OCI-LY7 (cell line): Measurements from ENCODE around the gene SH3PXD2A.

ENCODE experiments used
- EZH2phosphoT487 ChIP-seq: fragments of 200-600 bp; sonication (generic); IDR thresholded peaks from 2 replicates; pipeline ENCODE4 v1.6.1; 2018; ENCODE audit warnings: low read depth, borderline replicate concordance, mild to moderate bottlenecking, mixed run types, antibody characterized with exemption, low read length, moderate library complexity, mixed read lengths
- TF ChIP-seq, protein P1 (sequence below): fragments of 200-600 bp; sonication (generic); conservative IDR thresholded peaks from 2 replicates; pipeline ENCODE4 v1.5.1; 2014; ENCODE audit warnings: mild to moderate bottlenecking, antibody characterized with exemption, low read length, moderate library complexity, mixed read lengths

DNA sequence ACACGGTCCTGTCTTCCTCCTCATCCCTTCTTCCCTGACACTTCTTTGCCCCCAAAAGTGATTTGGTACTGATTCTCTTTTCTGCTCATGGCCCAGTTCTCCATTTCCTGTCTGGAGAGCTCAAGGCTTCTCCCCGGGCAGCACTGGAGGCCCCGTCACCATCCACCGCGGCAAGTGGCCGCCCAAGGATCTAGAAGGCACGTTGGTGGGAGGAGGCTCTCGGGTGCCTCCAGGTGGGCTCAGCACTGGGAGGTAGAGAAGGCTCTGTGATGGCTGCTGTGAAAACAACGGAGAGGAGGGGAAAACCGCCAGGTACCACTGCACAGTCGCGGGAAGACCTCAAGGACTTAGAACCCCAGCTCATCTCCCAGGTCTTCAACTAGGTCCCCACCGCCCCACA lies 227.5 kb downstream of the SH3PXD2A start:
- TF ChIP-seq, protein P1, sequence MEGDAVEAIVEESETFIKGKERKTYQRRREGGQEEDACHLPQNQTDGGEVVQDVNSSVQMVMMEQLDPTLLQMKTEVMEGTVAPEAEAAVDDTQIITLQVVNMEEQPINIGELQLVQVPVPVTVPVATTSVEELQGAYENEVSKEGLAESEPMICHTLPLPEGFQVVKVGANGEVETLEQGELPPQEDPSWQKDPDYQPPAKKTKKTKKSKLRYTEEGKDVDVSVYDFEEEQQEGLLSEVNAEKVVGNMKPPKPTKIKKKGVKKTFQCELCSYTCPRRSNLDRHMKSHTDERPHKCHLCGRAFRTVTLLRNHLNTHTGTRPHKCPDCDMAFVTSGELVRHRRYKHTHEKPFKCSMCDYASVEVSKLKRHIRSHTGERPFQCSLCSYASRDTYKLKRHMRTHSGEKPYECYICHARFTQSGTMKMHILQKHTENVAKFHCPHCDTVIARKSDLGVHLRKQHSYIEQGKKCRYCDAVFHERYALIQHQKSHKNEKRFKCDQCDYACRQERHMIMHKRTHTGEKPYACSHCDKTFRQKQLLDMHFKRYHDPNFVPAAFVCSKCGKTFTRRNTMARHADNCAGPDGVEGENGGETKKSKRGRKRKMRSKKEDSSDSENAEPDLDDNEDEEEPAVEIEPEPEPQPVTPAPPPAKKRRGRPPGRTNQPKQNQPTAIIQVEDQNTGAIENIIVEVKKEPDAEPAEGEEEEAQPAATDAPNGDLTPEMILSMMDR, result no peak
- no peak for TF ChIP-seq EZH2phosphoT487
